Skeletal muscle tissue (tissue), 5 donors: ENCODE results near the gene CAMLG. TPM values are rescaled to one million over a fixed set of nuclear protein-coding genes. Genes with fewer than 3 reads are reported as not detected.

Experiments used
- H3K27ac ChIP-seq: one replicate; pipeline ENCODE4 v1.7.0; 2013; ENCODE audit warnings: mild to moderate bottlenecking, low read depth, low read length, inconsistent platforms
- H3K27me3 ChIP-seq, 3 donors: one replicate each; pipeline ENCODE4 v1.7.0; 2013; ENCODE audit warnings: low read length in 3 of 3; ENCODE audit not compliant: control insufficient read depth in 3 of 3, insufficient read depth in 3 of 3
- H3K36me3 ChIP-seq, 3 donors: one replicate each; pipeline ENCODE4 v1.7.0; 2013; ENCODE audit warnings: low read length in 3 of 3; ENCODE audit not compliant: control insufficient read depth in 3 of 3, insufficient read depth in 3 of 3
- H3K4me1 ChIP-seq, 3 donors: one replicate each; pipeline ENCODE4 v1.7.0; 2013; ENCODE audit warnings: low read length in 3 of 3, mild to moderate bottlenecking in 3 of 3; ENCODE audit not compliant: control insufficient read depth in 3 of 3, insufficient read depth in 3 of 3
- H3K4me3 ChIP-seq, 3 donors: one replicate each; pipeline ENCODE4 v1.7.0; 2013; ENCODE audit warnings: low read length in 3 of 3
- H3K9ac ChIP-seq, 3 donors: one replicate each; pipeline ENCODE4 v1.7.0; 2013; ENCODE audit warnings: low read length in 3 of 3, mild to moderate bottlenecking in 3 of 3, moderate library complexity in 2 of 3, low read depth in 1 of 3
- H3K9me3 ChIP-seq, 3 donors: one replicate each; pipeline ENCODE4 v1.7.0; 2013; ENCODE audit warnings: low read length in 3 of 3; ENCODE audit not compliant: control insufficient read depth in 3 of 3
- small RNA-seq: library from RNA; depleted of rRNA; stranded (forward); fragments of <200 nt; gene quantifications from one replicate; pipeline ENCODE3, GENCODE V24; 2014
- total RNA-seq: library from RNA; depleted of rRNA; stranded (reverse); fragments of >200 nt; gene quantifications from one replicate; pipeline ENCODE4 v1.2.3, GENCODE V29; 2014
- donor health status: Osteomylitis.

CAMLG gene
- total RNA-seq, 1 donor from 2014 or later, result 28.7 TPM

GRCh38 chr5:134798468-134798867 is 60.1 kb downstream of the CAMLG start:
- Histone ChIP-seq H3K4me1 (no peaks in the 10 kb centered on the region), H3K4me3 (no peak overlapping the region), H3K36me3 (peaks cover 20 to 44% (median 43%) of the 10 kb centered on the region in 3 donors), H3K9me3 (no peaks in the 10 kb centered on the region), H3K27me3 (no peaks in the 10 kb centered on the region), H3K27ac (no peak overlapping the region), H3K9ac (no peak overlapping the region)

Small RNA genes within 50 kb of the gene (small RNA-seq; reads per million reads assigned to genes)
- gene RNU6-1164P (not detected), gene RNU6-757P (not detected)

Other genes starting within 250 kb of the CAMLG start
- gene JADE2, start 212.9 kb upstream of the CAMLG start, total RNA-seq, result 1.6 TPM
- gene SAR1B, start 105.7 kb upstream of the CAMLG start, total RNA-seq, result 23.5 TPM
- gene SEC24A, start 89.8 kb upstream of the CAMLG start, total RNA-seq, result 20.9 TPM
- gene DDX46, start 20.2 kb downstream of the CAMLG start, total RNA-seq, result 25.6 TPM
- gene C5orf24, start 107.4 kb downstream of the CAMLG start, total RNA-seq, result 31.3 TPM
- 75.2 TPM for gene TXNDC15, start 135.8 kb downstream of the CAMLG start, total RNA-seq
- gene PCBD2, start 166.6 kb downstream of the CAMLG start, total RNA-seq, result 7.3 TPM
- 0.52 TPM for gene CATSPER3, start 229.4 kb downstream of the CAMLG start, total RNA-seq